Measurements from ENCODE around the gene ADAM22.
A peak's percentile ranks its signal among the peaks of the same experiment; 100 is the strongest.
"Not testable (repeated sequence)": the region's sequence is repeated elsewhere in the genome, so short reads cannot be mapped to it uniquely, and the experiment has no call there.

Gene ADAM22

GRCh38 chr7:88150033-88150432, 216.0 kb downstream of the ADAM22 start:
- no peaks in the 10 kb centered on the region for H3K27me3 Mint-ChIP-seq (ENCODE audit: low read depth)
- DNase-seq (ENCODE audit: low spot score): no peak
- no peak overlapping the region for H3K4me3 Mint-ChIP-seq
- H3K4me1 Mint-ChIP-seq (ENCODE audit: low read depth): no peaks in the 10 kb centered on the region
- H3K36me3 Mint-ChIP-seq (ENCODE audit: low read depth): no peaks in the 10 kb centered on the region
- H3K9me3 Mint-ChIP-seq: no peaks in the 10 kb centered on the region
- no peak overlapping the region for H3K27ac Mint-ChIP-seq

- Mint-ChIP-seq H3K27ac (no peak overlapping the region), H3K27me3 (ENCODE audit: low read depth) (no peaks in the 10 kb centered on the region), H3K36me3 (ENCODE audit: low read depth) (no peaks in the 10 kb centered on the region), H3K9me3 (no peaks in the 10 kb centered on the region), H3K4me1 (ENCODE audit: low read depth) (no peaks in the 10 kb centered on the region), H3K4me3 (no peak overlapping the region)
- no peak for DNase-seq (ENCODE audit: low spot score)
Observed at GRCh38 chr7:88151119-88151790, 217.2 kb downstream of the ADAM22 start.

- Mint-ChIP-seq H3K9me3 (peaks cover 7% of the 10 kb centered on the region), H3K4me3 (no peak overlapping the region), H3K4me1 (ENCODE audit: low read depth) (no peaks in the 10 kb centered on the region), H3K36me3 (ENCODE audit: low read depth) (no peaks in the 10 kb centered on the region), H3K27ac (no peak overlapping the region), H3K27me3 (ENCODE audit: low read depth) (no peaks in the 10 kb centered on the region)
- DNase-seq (ENCODE audit: low spot score): no peak
Observed at GRCh38 chr7:88153378-88153777, 219.3 kb downstream of the ADAM22 start.

- no peaks in the 10 kb centered on the region for H3K36me3 Mint-ChIP-seq (ENCODE audit: low read depth)
- no peaks in the 10 kb centered on the region for H3K4me1 Mint-ChIP-seq (ENCODE audit: low read depth)
- peaks cover 14% of the 10 kb centered on the region for H3K9me3 Mint-ChIP-seq
- H3K27ac Mint-ChIP-seq: no peak overlapping the region
- no peak overlapping the region for H3K4me3 Mint-ChIP-seq
- DNase-seq (ENCODE audit: low spot score): no peak
- H3K27me3 Mint-ChIP-seq (ENCODE audit: low read depth): no peaks in the 10 kb centered on the region
Observed at GRCh38 chr7:88155756-88156155, 221.7 kb downstream of the ADAM22 start.

GRCh38 chr7:88156356-88156755, 222.3 kb downstream of the ADAM22 start:
- Mint-ChIP-seq H3K27ac (no peak overlapping the region), H3K4me3 (no peak overlapping the region), H3K27me3 (ENCODE audit: low read depth) (no peaks in the 10 kb centered on the region), H3K36me3 (ENCODE audit: low read depth) (no peaks in the 10 kb centered on the region), H3K9me3 (peaks cover 14% of the 10 kb centered on the region), H3K4me1 (ENCODE audit: low read depth) (no peaks in the 10 kb centered on the region)
- no peak for DNase-seq (ENCODE audit: low spot score)

GRCh38 chr7:88159741-88160140, 225.7 kb downstream of the ADAM22 start:
- not testable (repeated sequence) for H3K36me3 Mint-ChIP-seq (ENCODE audit: low read depth); H3K4me1 Mint-ChIP-seq (ENCODE audit: low read depth); H3K4me3 Mint-ChIP-seq; H3K27me3 Mint-ChIP-seq (ENCODE audit: low read depth); DNase-seq (ENCODE audit: low spot score); H3K27ac Mint-ChIP-seq
- peaks cover 14% of the 10 kb centered on the region for H3K9me3 Mint-ChIP-seq

GRCh38 chr7:88165697-88166096, 231.6 kb downstream of the ADAM22 start:
- no peak overlapping the region for H3K27ac Mint-ChIP-seq
- no peaks in the 10 kb centered on the region for H3K36me3 Mint-ChIP-seq (ENCODE audit: low read depth)
- no peaks in the 10 kb centered on the region for H3K27me3 Mint-ChIP-seq (ENCODE audit: low read depth)
- H3K4me1 Mint-ChIP-seq (ENCODE audit: low read depth): no peaks in the 10 kb centered on the region
- no peak overlapping the region for H3K4me3 Mint-ChIP-seq
- no peak for DNase-seq (ENCODE audit: low spot score)
- H3K9me3 Mint-ChIP-seq: no peaks in the 10 kb centered on the region

- no peak overlapping the region for H3K4me3 Mint-ChIP-seq
- no peaks in the 10 kb centered on the region for H3K36me3 Mint-ChIP-seq (ENCODE audit: low read depth)
- no peaks in the 10 kb centered on the region for H3K4me1 Mint-ChIP-seq (ENCODE audit: low read depth)
- H3K27me3 Mint-ChIP-seq (ENCODE audit: low read depth): no peaks in the 10 kb centered on the region
- no peak for DNase-seq (ENCODE audit: low spot score)
- no peak overlapping the region for H3K27ac Mint-ChIP-seq
- H3K9me3 Mint-ChIP-seq: no peaks in the 10 kb centered on the region
Observed at GRCh38 chr7:88167223-88167622, 233.2 kb downstream of the ADAM22 start.

GRCh38 chr7:88167721-88168120, 233.7 kb downstream of the ADAM22 start:
- Mint-ChIP-seq H3K4me3 (no peak overlapping the region), H3K27ac (no peak overlapping the region), H3K9me3 (no peaks in the 10 kb centered on the region), H3K4me1 (ENCODE audit: low read depth) (no peaks in the 10 kb centered on the region), H3K36me3 (ENCODE audit: low read depth) (no peaks in the 10 kb centered on the region), H3K27me3 (ENCODE audit: low read depth) (no peaks in the 10 kb centered on the region)
- no peak for DNase-seq (ENCODE audit: low spot score)

GRCh38 chr7:88169717-88170320, 235.8 kb downstream of the ADAM22 start:
- no peak for DNase-seq (ENCODE audit: low spot score)
- Mint-ChIP-seq H3K4me1 (ENCODE audit: low read depth) (no peaks in the 10 kb centered on the region), H3K27ac (no peak overlapping the region), H3K36me3 (ENCODE audit: low read depth) (no peaks in the 10 kb centered on the region), H3K4me3 (no peak overlapping the region), H3K27me3 (ENCODE audit: low read depth) (no peaks in the 10 kb centered on the region), H3K9me3 (no peaks in the 10 kb centered on the region)

- Mint-ChIP-seq H3K27me3 (ENCODE audit: low read depth) (no peaks in the 10 kb centered on the region), H3K4me3 (no peak overlapping the region), H3K27ac (no peak overlapping the region), H3K9me3 (no peaks in the 10 kb centered on the region), H3K4me1 (ENCODE audit: low read depth) (no peaks in the 10 kb centered on the region), H3K36me3 (ENCODE audit: low read depth) (no peaks in the 10 kb centered on the region)
- DNase-seq (ENCODE audit: low spot score): no peak
Observed at GRCh38 chr7:88172842-88173241, 238.8 kb downstream of the ADAM22 start.

- no peak overlapping the region for H3K4me3 Mint-ChIP-seq
- H3K27me3 Mint-ChIP-seq (ENCODE audit: low read depth): no peaks in the 10 kb centered on the region
- H3K27ac Mint-ChIP-seq: no peak overlapping the region
- no peaks in the 10 kb centered on the region for H3K36me3 Mint-ChIP-seq (ENCODE audit: low read depth)
- H3K9me3 Mint-ChIP-seq: no peaks in the 10 kb centered on the region
- DNase-seq (ENCODE audit: low spot score): no peak
- H3K4me1 Mint-ChIP-seq (ENCODE audit: low read depth): no peaks in the 10 kb centered on the region
Observed at GRCh38 chr7:88176190-88176589, 242.1 kb downstream of the ADAM22 start.

GRCh38 chr7:88183051-88183450, 249.0 kb downstream of the ADAM22 start:
- no peaks in the 10 kb centered on the region for H3K27me3 Mint-ChIP-seq (ENCODE audit: low read depth)
- peaks cover 3% of the 10 kb centered on the region for H3K4me1 Mint-ChIP-seq (ENCODE audit: low read depth)
- no peaks in the 10 kb centered on the region for H3K36me3 Mint-ChIP-seq (ENCODE audit: low read depth)
- H3K4me3 Mint-ChIP-seq: no peak overlapping the region
- H3K27ac Mint-ChIP-seq: no peak overlapping the region
- DNase-seq (ENCODE audit: low spot score): no peak
- H3K9me3 Mint-ChIP-seq: no peaks in the 10 kb centered on the region

GRCh38 chr7:88184848-88185304, 250.8 kb downstream of the ADAM22 start:
- no peaks in the 10 kb centered on the region for H3K9me3 Mint-ChIP-seq
- H3K27me3 Mint-ChIP-seq (ENCODE audit: low read depth): no peaks in the 10 kb centered on the region
- no peak overlapping the region for H3K4me3 Mint-ChIP-seq
- peaks cover 3% of the 10 kb centered on the region for H3K4me1 Mint-ChIP-seq (ENCODE audit: low read depth)
- no peak overlapping the region for H3K27ac Mint-ChIP-seq
- no peaks in the 10 kb centered on the region for H3K36me3 Mint-ChIP-seq (ENCODE audit: low read depth)
- DNase-seq (ENCODE audit: low spot score): peak; percentile 38

GRCh38 chr7:88185650-88186049, 251.6 kb downstream of the ADAM22 start:
- no peaks in the 10 kb centered on the region for H3K36me3 Mint-ChIP-seq (ENCODE audit: low read depth)
- no peak for DNase-seq (ENCODE audit: low spot score)
- H3K27me3 Mint-ChIP-seq (ENCODE audit: low read depth): no peaks in the 10 kb centered on the region
- H3K4me1 Mint-ChIP-seq (ENCODE audit: low read depth): peaks cover 3% of the 10 kb centered on the region
- H3K27ac Mint-ChIP-seq: no peak overlapping the region
- H3K4me3 Mint-ChIP-seq: no peak overlapping the region
- no peaks in the 10 kb centered on the region for H3K9me3 Mint-ChIP-seq
